Measurements from ENCODE around the gene PPIB.

PPIB gene

GRCh38 chr15:64162869-64163658, at the start of gene PPIB:
Gene PPIB, minus strand, starts transcription at chr15:64163022. Its CDS starts 36 bp downstream, at chr15:64162986.
- Histone ChIP-seq H3K79me2 (ENCODE audit: insufficient read depth, low read length) (peaks cover 48% of the 10 kb centered on the region), H3K27me3 (ENCODE audit: insufficient read depth, low read length, poor library complexity, severe bottlenecking) (no peaks in the 10 kb centered on the region), H3K4me1 (ENCODE audit: insufficient read depth, low read length, poor library complexity, severe bottlenecking) (peaks cover 30% of the 10 kb centered on the region), H3K9me3 (ENCODE audit: insufficient read depth, low read depth, low read length) (no peaks in the 10 kb centered on the region), H3K9me2 (replicated peaks; ENCODE audit: low read depth, low read length) (no peaks in the 10 kb centered on the region), H2AFZ (ENCODE audit: low read length) (peak within 1 kb of the TSS; percentile 92), H3K36me3 (ENCODE audit: insufficient read depth, low read length) (peaks cover 22% of the 10 kb centered on the region; the same call in 1 of the 2 replicates), H3K4me2 (ENCODE audit: low read depth, low read length, poor library complexity, severe bottlenecking) (peak within 1 kb of the TSS; percentile 88), H4K20me1 (ENCODE audit: insufficient read depth, low read length, poor library complexity, severe bottlenecking) (peaks cover 36% of the 10 kb centered on the region), H3F3A (ENCODE audit: low read depth) (no peaks in the 10 kb centered on the region; the same call in 1 of the 2 replicates), H3K4me3 (ENCODE audit: low read length, poor library complexity, severe bottlenecking) (peak within 1 kb of the TSS; percentile 95), H3K9ac (ENCODE audit: low read depth, low read length, poor library complexity, severe bottlenecking) (peak within 1 kb of the TSS; percentile 97)
- TF ChIP-seq EZH2phosphoT487 (IDR thresholded peaks at IDR 0.05; ENCODE audit: borderline replicate concordance) (no peak), CTCF (conservative IDR thresholded peaks at IDR 0.05; ENCODE audit: low read length) (peak; percentile 61)

- H3K9me3 ChIP-seq (ENCODE audit: insufficient read depth, low read depth, low read length): no peaks in the 10 kb centered on the region
- peaks cover 11% of the 10 kb centered on the region; the same call in 1 of the 2 replicates for H3F3A ChIP-seq (ENCODE audit: low read depth)
- peaks cover 24% of the 10 kb centered on the region; the same call in 1 of the 2 replicates for H3K79me2 ChIP-seq (ENCODE audit: insufficient read depth, low read length)
- H3K4me3 ChIP-seq (ENCODE audit: low read length, poor library complexity, severe bottlenecking): peak overlapping the region; percentile 23
- TF ChIP-seq EZH2phosphoT487 (IDR thresholded peaks at IDR 0.05; ENCODE audit: borderline replicate concordance) (no peak), CTCF (conservative IDR thresholded peaks at IDR 0.05; ENCODE audit: low read length) (no peak)
- H3K4me2 ChIP-seq (ENCODE audit: low read depth, low read length, poor library complexity, severe bottlenecking): peak overlapping the region; percentile 56
- H3K36me3 ChIP-seq (ENCODE audit: insufficient read depth, low read length): peaks cover 41% of the 10 kb centered on the region
- H4K20me1 ChIP-seq (ENCODE audit: insufficient read depth, low read length, poor library complexity, severe bottlenecking): no peaks in the 10 kb centered on the region
- H3K27me3 ChIP-seq (ENCODE audit: insufficient read depth, low read length, poor library complexity, severe bottlenecking): no peaks in the 10 kb centered on the region
- H3K4me1 ChIP-seq (ENCODE audit: insufficient read depth, low read length, poor library complexity, severe bottlenecking): peaks cover 59% of the 10 kb centered on the region
- no peak overlapping the region for H2AFZ ChIP-seq (ENCODE audit: low read length)
- no peaks in the 10 kb centered on the region for H3K9me2 ChIP-seq (replicated peaks; ENCODE audit: low read depth, low read length)
- H3K9ac ChIP-seq (ENCODE audit: low read depth, low read length, poor library complexity, severe bottlenecking): peak overlapping the region; percentile 71
Observed at GRCh38 chr15:64211696-64212095, 48.9 kb upstream of the PPIB start.

- Histone ChIP-seq H3K27me3 (ENCODE audit: insufficient read depth, low read length, poor library complexity, severe bottlenecking) (no peaks in the 10 kb centered on the region), H4K20me1 (ENCODE audit: insufficient read depth, low read length, poor library complexity, severe bottlenecking) (no peaks in the 10 kb centered on the region), H2AFZ (ENCODE audit: low read length) (no peak overlapping the region), H3K9ac (ENCODE audit: low read depth, low read length, poor library complexity, severe bottlenecking) (peak overlapping the region; percentile 54), H3K9me2 (replicated peaks; ENCODE audit: low read depth, low read length) (no peaks in the 10 kb centered on the region), H3K4me1 (ENCODE audit: insufficient read depth, low read length, poor library complexity, severe bottlenecking) (peaks cover 51% of the 10 kb centered on the region), H3K4me3 (ENCODE audit: low read length, poor library complexity, severe bottlenecking) (no peak overlapping the region), H3K36me3 (ENCODE audit: insufficient read depth, low read length) (peaks cover 35% of the 10 kb centered on the region), H3K79me2 (ENCODE audit: insufficient read depth, low read length) (peaks cover 15% of the 10 kb centered on the region; the same call in 1 of the 2 replicates), H3K4me2 (ENCODE audit: low read depth, low read length, poor library complexity, severe bottlenecking) (peak overlapping the region; percentile 56), H3K9me3 (ENCODE audit: insufficient read depth, low read depth, low read length) (no peaks in the 10 kb centered on the region), H3F3A (ENCODE audit: low read depth) (peaks cover 11% of the 10 kb centered on the region; the same call in 1 of the 2 replicates)
- TF ChIP-seq CTCF (conservative IDR thresholded peaks at IDR 0.05; ENCODE audit: low read length) (no peak), EZH2phosphoT487 (IDR thresholded peaks at IDR 0.05; ENCODE audit: borderline replicate concordance) (no peak)
Observed at GRCh38 chr15:64210371-64210770, 47.5 kb upstream of the PPIB start.

Data from Loucy (cell line).